ENCODE data around the gene PHC2. TPM values are rescaled to one million over a fixed set of nuclear protein-coding genes. Genes with fewer than 3 reads are reported as not detected.

The PHC2 gene
- total and polyA plus RNA-seq, 2 experiments from 2014 or later = 77.5 to 121 TPM

GRCh38 chr1:33348194-33348593, 82.7 kb downstream of the PHC2 start:
- no peak for DNase-seq (ENCODE audit: low spot score)
- TF ChIP-seq CTCF (IDR thresholded peaks at IDR 0.05; ENCODE audit: poor library complexity) (no peak), EZH2 (IDR thresholded peaks at IDR 0.05; ENCODE audit: borderline replicate concordance) (no peak), EZH2phosphoT487 (IDR thresholded peaks at IDR 0.05; ENCODE audit: low read depth, severe bottlenecking, unreplicated experiment) (no peak)
- Histone ChIP-seq H3K27ac (peak overlapping the region; percentile 96), H3K9me3 (ENCODE audit: low read depth) (no peaks in the 10 kb centered on the region), H3K79me2 (peaks cover 64% of the 10 kb centered on the region), H3K9me2 (replicated peaks; ENCODE audit: insufficient read depth) (no peaks in the 10 kb centered on the region), H4K20me1 (ENCODE audit: insufficient read depth, poor library complexity, severe bottlenecking) (peaks cover 48% of the 10 kb centered on the region), H3K4me3 (peak overlapping the region; percentile 92), H3K36me3 (replicated peaks; ENCODE audit: insufficient read depth, low read depth) (no peaks in the 10 kb centered on the region), H3K4me1 (ENCODE audit: insufficient read depth) (peaks cover 56% of the 10 kb centered on the region), H3K27me3 (no peaks in the 10 kb centered on the region), H2AFZ (no peak overlapping the region), H3K4me2 (peak overlapping the region; percentile 93)
- WGBS (ENCODE audit: low lambda C conversion rate, missing lambda C conversion rate) = 57% methylated on average over 2 of the region's 2 CpGs

GRCh38 chr1:33347650-33347992, 83.3 kb downstream of the PHC2 start:
- H3K4me3 ChIP-seq = peak overlapping the region; percentile 92
- H4K20me1 ChIP-seq (ENCODE audit: insufficient read depth, poor library complexity, severe bottlenecking) = peaks cover 53% of the 10 kb centered on the region
- no peaks in the 10 kb centered on the region for H3K9me2 ChIP-seq (replicated peaks; ENCODE audit: insufficient read depth)
- H3K27me3 ChIP-seq = no peaks in the 10 kb centered on the region
- TF ChIP-seq CTCF (IDR thresholded peaks at IDR 0.05; ENCODE audit: poor library complexity) = no peak
- H3K36me3 ChIP-seq (replicated peaks; ENCODE audit: insufficient read depth, low read depth) = no peaks in the 10 kb centered on the region
- peaks cover 70% of the 10 kb centered on the region for H3K79me2 ChIP-seq
- peak overlapping the region; percentile 96 for H3K27ac ChIP-seq
- no peaks in the 10 kb centered on the region for H3K9me3 ChIP-seq (ENCODE audit: low read depth)
- 25% methylated on average over 5 of the region's 5 CpGs for WGBS (ENCODE audit: low lambda C conversion rate, missing lambda C conversion rate)
- peak; percentile 53 for DNase-seq (ENCODE audit: low spot score)
- H3K4me2 ChIP-seq = peak overlapping the region; percentile 93
- peaks cover 61% of the 10 kb centered on the region for H3K4me1 ChIP-seq (ENCODE audit: insufficient read depth)
- H2AFZ ChIP-seq = no peak overlapping the region

GRCh38 chr1:33346927-33347649, 83.8 kb downstream of the PHC2 start:
- Histone ChIP-seq H3K4me1 (ENCODE audit: insufficient read depth) (peaks cover 67% of the 10 kb centered on the region), H3K27me3 (no peaks in the 10 kb centered on the region), H3K9me2 (replicated peaks; ENCODE audit: insufficient read depth) (no peaks in the 10 kb centered on the region), H3K36me3 (replicated peaks; ENCODE audit: insufficient read depth, low read depth) (no peaks in the 10 kb centered on the region), H3K27ac (peak overlapping the region; percentile 96), H3K4me3 (no peak overlapping the region), H3K9me3 (ENCODE audit: low read depth) (no peaks in the 10 kb centered on the region), H3K79me2 (peaks cover 71% of the 10 kb centered on the region), H2AFZ (no peak overlapping the region), H3K4me2 (peak overlapping the region; percentile 93), H4K20me1 (ENCODE audit: insufficient read depth, poor library complexity, severe bottlenecking) (peaks cover 56% of the 10 kb centered on the region)
- 18% methylated on average over 2 of the region's 2 CpGs for WGBS (ENCODE audit: low lambda C conversion rate, missing lambda C conversion rate)
- TF ChIP-seq CTCF (IDR thresholded peaks at IDR 0.05; ENCODE audit: poor library complexity) (no peak), EZH2phosphoT487 (IDR thresholded peaks at IDR 0.05; ENCODE audit: low read depth, severe bottlenecking, unreplicated experiment) (no peak)
- DNase-seq (ENCODE audit: low spot score) = peak; percentile 65
